NCI-H510A treated with DMSO at 0.1 percent for 48 hours (cell line): ENCODE measurements around the gene GAB2.

ENCODE experiments used
- DNase-seq: peaks from one replicate; lab custom pipeline; 2025; lab: John Stamatoyannopoulos, UW

The GAB2 gene

GRCh38 chr11:78221396-78222315, 196.0 kb downstream of the GAB2 start:
- DNase-seq, result no peak

- DNase-seq, result no peak
Observed at GRCh38 chr11:78220218-78221157, 197.1 kb downstream of the GAB2 start.

- no peak for DNase-seq
Observed at GRCh38 chr11:78219493-78220217, 198.0 kb downstream of the GAB2 start.

DNA sequence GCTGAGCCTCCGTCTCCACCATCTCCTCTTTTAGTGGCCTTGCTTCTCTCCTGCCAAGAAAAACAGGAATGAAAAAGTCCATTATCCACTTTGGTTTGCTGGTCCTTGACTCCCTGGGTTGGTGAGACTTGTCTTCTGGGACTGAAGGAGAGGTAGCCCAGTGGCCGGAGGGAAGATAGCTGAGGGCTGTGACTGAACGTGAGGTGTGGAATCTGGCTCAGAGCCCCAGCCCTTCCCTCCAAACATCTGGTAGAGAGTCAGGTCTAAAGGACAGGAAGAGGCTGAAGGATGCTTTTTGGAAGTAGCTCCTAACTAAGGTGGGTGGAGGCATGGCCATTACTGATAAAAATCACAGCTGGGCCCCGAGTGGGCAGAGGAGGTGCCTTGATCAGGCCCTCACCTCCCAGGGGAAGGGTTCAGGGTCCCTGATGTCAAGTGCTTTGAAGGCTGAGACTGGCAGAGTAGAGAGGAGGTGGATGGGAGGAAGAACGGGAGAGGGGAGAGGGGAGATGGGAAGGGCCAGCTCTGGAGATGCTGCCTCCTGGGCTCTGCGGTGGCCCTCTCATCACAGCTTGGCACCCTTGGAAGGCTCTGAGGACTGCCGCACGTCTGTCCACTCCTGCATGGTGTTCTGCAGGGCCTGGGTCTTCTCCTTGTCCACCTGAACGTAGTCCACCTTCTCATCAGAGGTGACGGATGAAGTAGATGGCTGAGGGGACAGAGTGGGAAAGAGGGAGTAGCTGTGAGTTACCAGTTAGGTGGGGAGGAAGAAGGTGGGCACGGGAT, 198.7 kb downstream of the GAB2 start:
- no peak for DNase-seq

- no peak for DNase-seq
Observed at GRCh38 chr11:78217650-78218541, 199.7 kb downstream of the GAB2 start.

GRCh38 chr11:78216571-78217287, 200.9 kb downstream of the GAB2 start:
- no peak for DNase-seq

DNA sequence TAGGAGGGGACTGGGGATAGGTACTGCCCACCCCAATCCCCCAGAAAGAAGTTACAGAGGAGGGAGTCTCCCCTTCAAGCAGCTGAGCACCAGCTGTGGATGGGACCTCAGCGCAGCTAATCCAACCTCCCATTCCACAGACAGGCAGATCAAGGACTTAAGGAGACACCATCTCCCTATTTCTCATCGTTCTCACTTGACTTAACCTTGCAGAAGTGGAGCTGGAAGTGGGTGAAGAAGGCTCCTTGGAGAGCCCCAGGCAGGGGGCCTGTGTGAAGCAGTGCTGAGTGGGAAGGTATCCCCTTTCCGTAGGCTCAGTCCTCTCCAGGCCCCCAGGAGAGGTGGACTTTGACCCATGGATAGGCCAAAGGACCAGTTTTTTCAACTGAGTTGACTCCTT, 201.6 kb downstream of the GAB2 start:
- no peak for DNase-seq

- DNase-seq, result no peak
Observed at GRCh38 chr11:78214331-78215194, 203.1 kb downstream of the GAB2 start.

- DNase-seq, result no peak
Observed at GRCh38 chr11:78213526-78214330, 203.9 kb downstream of the GAB2 start.

- DNase-seq, result no peak
Observed at GRCh38 chr11:78212586-78213371, 204.8 kb downstream of the GAB2 start.

- DNase-seq, result no peak
Observed at GRCh38 chr11:78211565-78211964, 206.1 kb downstream of the GAB2 start.

- no peak for DNase-seq
Observed at GRCh38 chr11:78210000-78210608, 207.5 kb downstream of the GAB2 start.

GRCh38 chr11:78209478-78209877, 208.1 kb downstream of the GAB2 start:
- DNase-seq, result no peak

DNA sequence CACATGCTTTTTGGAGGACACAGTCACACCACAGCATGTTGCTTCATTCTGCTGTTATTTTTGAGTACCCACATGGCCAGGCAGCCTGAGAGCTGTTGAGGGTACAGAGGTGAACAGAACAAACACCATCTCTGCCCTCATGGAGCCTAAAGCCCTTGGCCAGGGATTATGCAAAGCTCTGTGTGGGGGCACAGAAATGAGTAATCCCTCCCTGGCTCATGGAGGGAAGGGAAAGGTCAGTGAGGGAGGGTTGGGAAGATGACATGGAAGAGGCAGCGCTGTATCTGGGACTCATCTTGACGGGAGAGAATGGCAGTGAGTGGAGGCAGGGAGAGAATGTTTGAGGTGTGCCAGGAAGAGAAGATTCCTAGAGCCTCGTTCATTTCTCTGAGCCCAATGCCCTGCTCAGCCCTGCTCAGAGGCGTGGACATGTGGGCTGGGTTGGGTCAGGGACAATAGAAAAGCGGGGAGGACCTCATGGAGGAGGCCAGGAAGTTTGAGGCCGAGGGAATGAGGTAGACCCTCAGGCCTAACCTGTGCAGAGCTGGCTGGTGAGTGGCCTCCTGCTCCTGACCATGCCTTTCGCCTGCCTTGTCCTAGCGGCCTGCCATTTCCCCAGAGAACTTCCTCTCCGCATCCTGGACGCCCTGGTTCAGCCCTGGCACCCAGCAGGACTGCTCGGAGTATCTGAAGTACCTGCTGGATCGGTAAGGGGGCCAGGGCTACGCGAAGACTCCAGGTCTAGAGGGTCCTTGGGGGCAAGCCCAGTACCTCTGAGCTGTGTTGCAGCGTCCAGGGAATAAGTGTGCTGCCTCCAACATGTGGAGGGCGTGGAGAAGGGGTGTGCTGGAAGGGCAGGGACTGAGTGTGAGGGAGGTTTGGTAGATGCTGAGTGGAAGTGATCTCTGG, 209.1 kb downstream of the GAB2 start:
- no peak for DNase-seq

DNA sequence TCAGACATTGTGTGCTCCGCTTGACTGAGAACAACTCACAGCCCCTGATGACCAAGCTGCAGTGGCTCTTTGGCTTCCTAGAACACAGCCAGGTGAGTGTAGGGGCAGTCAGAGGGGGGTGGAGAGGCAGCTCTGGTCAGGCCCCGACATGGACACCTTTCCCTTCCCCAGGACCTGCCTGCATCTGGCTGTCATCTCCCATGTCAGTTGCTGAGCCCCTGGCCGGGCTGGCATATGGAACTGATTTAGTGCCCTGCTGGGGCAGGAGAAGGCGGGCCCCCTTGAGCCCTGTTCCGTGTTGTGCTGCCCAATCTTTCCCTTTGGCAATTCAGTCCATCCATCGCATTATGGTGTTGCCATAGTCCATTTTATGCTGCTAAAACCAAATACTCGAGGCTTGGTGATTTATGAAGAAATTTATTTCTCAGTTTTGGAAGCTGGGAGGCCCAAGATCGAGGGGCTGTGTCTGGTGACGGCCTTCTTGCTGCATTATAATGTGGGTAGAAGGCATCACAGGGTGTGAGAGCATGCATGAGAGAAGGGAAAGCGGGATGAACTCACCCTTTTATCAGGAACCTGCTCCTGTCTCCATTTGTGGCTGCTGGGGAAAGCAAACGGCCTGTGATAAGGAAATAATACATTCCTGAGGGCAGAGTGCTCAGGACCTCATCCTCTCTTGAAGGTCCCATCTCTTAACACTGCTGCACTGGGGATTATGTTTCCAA, 209.9 kb downstream of the GAB2 start:
- no peak for DNase-seq
